ENCODE measurements around the gene PAM.

DNA sequence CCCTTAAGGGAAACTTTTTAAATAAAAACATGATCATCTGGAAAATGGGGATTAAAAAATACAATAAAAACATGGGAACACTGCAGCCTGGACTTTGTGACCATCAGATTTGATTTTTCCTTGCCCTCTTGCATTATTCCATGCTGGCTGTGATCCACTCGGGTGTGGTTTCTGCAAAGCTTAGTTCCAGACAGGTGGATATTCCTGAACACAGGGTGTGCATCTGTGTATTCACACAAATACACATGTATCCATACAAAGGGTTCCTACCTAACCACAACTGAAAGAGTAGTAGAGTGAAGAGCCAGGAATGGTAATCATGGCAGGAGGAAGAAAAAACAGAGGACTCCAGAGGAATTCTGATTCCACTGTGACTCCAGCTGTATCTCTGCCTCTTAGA is 178.2 kb downstream of the PAM start:
- TF ChIP-seq, protein P1, sequence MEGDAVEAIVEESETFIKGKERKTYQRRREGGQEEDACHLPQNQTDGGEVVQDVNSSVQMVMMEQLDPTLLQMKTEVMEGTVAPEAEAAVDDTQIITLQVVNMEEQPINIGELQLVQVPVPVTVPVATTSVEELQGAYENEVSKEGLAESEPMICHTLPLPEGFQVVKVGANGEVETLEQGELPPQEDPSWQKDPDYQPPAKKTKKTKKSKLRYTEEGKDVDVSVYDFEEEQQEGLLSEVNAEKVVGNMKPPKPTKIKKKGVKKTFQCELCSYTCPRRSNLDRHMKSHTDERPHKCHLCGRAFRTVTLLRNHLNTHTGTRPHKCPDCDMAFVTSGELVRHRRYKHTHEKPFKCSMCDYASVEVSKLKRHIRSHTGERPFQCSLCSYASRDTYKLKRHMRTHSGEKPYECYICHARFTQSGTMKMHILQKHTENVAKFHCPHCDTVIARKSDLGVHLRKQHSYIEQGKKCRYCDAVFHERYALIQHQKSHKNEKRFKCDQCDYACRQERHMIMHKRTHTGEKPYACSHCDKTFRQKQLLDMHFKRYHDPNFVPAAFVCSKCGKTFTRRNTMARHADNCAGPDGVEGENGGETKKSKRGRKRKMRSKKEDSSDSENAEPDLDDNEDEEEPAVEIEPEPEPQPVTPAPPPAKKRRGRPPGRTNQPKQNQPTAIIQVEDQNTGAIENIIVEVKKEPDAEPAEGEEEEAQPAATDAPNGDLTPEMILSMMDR (conservative IDR thresholded peaks at IDR 0.05; ENCODE audit: low read depth, low read length), result no peak
- TF ChIP-seq EZH2 (IDR thresholded peaks at IDR 0.05; ENCODE audit: borderline replicate concordance, low read depth, low read length, poor library complexity, severe bottlenecking), result no peak

Data from A673 (cell line).